ENCODE data around the gene PACS2. TPM values are rescaled to one million over a fixed set of nuclear protein-coding genes. Genes with fewer than 3 reads are reported as not detected.

Gene PACS2
- total RNA-seq, 1 experiment from 2014 or later, result 72.5 TPM

- no peaks in the 10 kb centered on the region for H3K27me3 ChIP-seq (ENCODE audit: insufficient read depth, low read length)
- H3K4me2 ChIP-seq (ENCODE audit: insufficient read depth, insufficient read length, low read length), result no peak overlapping the region
- H3T11ph ChIP-seq (ENCODE audit: low read length), result no peak overlapping the region
- Mint-ChIP-seq H3K4me3 (no peak overlapping the region), H3K27me3 (ENCODE audit: low read depth) (no peaks in the 10 kb centered on the region; the same call in 1 of the 2 replicates), H3K36me3 (ENCODE audit: insufficient read depth in 1 of 3, low read depth in 3 of 3) (peaks cover 6 to 18% (median 10%) of the 10 kb centered on the region in 3 experiments), H3K27ac (no peak overlapping the region; a peak in 1 of 7 replicates), H3K9me3 (no peaks in the 10 kb centered on the region), H3K4me1 (peaks cover 12 to 17% of the 10 kb centered on the region in 2 experiments)
- H3K79me2 ChIP-seq (ENCODE audit: insufficient read depth, low read length), result no peaks in the 10 kb centered on the region
- H4K5ac ChIP-seq (ENCODE audit: insufficient read length, low read depth, low read length), result no peak overlapping the region
- no peak overlapping the region for H2BK15ac ChIP-seq (ENCODE audit: low read depth, low read length)
- H3K27ac ChIP-seq (ENCODE audit: insufficient read length, low read depth, low read length), result no peak overlapping the region
- no peaks in the 10 kb centered on the region for H3K9me3 ChIP-seq (ENCODE audit: control insufficient read depth, low read depth, low read length)
- peaks cover 4% of the 10 kb centered on the region for H4K20me1 ChIP-seq (ENCODE audit: control insufficient read depth, insufficient read depth, insufficient read length)
- H3K79me1 ChIP-seq (ENCODE audit: insufficient read depth, low read depth, low read length, poor library complexity, severe bottlenecking), result no peaks in the 10 kb centered on the region
- H4K91ac ChIP-seq (ENCODE audit: insufficient read length, low read depth, low read length), result no peak overlapping the region
- H2BK12ac ChIP-seq (ENCODE audit: insufficient read length, low read depth, low read length), result no peak overlapping the region
- no peak overlapping the region for H2BK120ac ChIP-seq (ENCODE audit: low read depth, low read length, poor library complexity, severe bottlenecking)
- no peak overlapping the region for H3K18ac ChIP-seq (ENCODE audit: insufficient read length, low read depth, low read length)
- no peak overlapping the region for H4K8ac ChIP-seq (replicated peaks; ENCODE audit: insufficient read length, low read depth, low read length)
- no peak for TF ChIP-seq CTCF (conservative IDR thresholded peaks at IDR 0.05)
- WGBS (ENCODE audit: extremely low coverage, insufficient read length, low lambda C conversion rate), result no CpG with 5 or more reads among the region's 22 CpGs
- no peak overlapping the region for H3K56ac ChIP-seq (ENCODE audit: insufficient read length, low read depth, low read length)
- H3K4me1 ChIP-seq (ENCODE audit: insufficient read depth, low read length), result no peaks in the 10 kb centered on the region
- no peak for DNase-seq
- no peak overlapping the region for H3K4ac ChIP-seq (ENCODE audit: low read depth, low read length)
- H2BK20ac ChIP-seq (ENCODE audit: low read depth, low read length, poor library complexity, severe bottlenecking), result no peak overlapping the region
- no peak overlapping the region for H3K23ac ChIP-seq (ENCODE audit: insufficient read length, low read depth, low read length)
- H3K9ac ChIP-seq (ENCODE audit: extremely low read depth, insufficient read length, low read length), result no peak overlapping the region
- H2BK5ac ChIP-seq (ENCODE audit: insufficient read length, low read length), result no peak overlapping the region
- H3K23me2 ChIP-seq (ENCODE audit: insufficient read length, low read depth, low read length, poor library complexity, severe bottlenecking), result no peaks in the 10 kb centered on the region
- H2AK5ac ChIP-seq (ENCODE audit: insufficient read length, low read length), result no peak overlapping the region
- H3K14ac ChIP-seq (ENCODE audit: insufficient read depth, low read length), result no peak overlapping the region; the same call in 1 of the 2 replicates
- H2AFZ ChIP-seq (ENCODE audit: low read length), result no peak overlapping the region
Observed at GRCh38 chr14:105355850-105356604, 41.5 kb downstream of the PACS2 start.
